ENCODE measurements around the gene CHTF18. TPM values are rescaled to one million over a fixed set of nuclear protein-coding genes. Genes with fewer than 3 reads are reported as not detected.

CHTF18 gene
- total and polyA plus RNA-seq, 9 of the 15 experiments (the other 6 are each of a cell fraction or from before 2014, with no cell fraction given), result 2.5 to 123 (median 17.0) TPM

GRCh38 chr16:787321-787966 is 976 bp upstream of the CHTF18 start (continued):
- TF ChIP-seq CTCF (IDR thresholded peaks at IDR 0.05 in 2 of 3, conservative IDR thresholded peaks at IDR 0.05 in 1 of 3; ENCODE audit: insufficient read depth in 2 of 3, low read depth in 1 of 3, low read length in 3 of 3), result 0 out of 6 replicates have a peak, but pooled peaks of 1 of the 3 experiments have one; percentile 0
- TF ChIP-seq, protein P1, sequence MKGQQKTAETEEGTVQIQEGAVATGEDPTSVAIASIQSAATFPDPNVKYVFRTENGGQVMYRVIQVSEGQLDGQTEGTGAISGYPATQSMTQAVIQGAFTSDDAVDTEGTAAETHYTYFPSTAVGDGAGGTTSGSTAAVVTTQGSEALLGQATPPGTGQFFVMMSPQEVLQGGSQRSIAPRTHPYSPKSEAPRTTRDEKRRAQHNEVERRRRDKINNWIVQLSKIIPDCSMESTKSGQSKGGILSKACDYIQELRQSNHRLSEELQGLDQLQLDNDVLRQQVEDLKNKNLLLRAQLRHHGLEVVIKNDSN (CRISPR knock-in tag; IDR thresholded peaks at IDR 0.05), result peak; percentile 2
- peak; percentile 36; the same call in 1 of the 2 replicates for TF ChIP-seq THAP12 (CRISPR knock-in tag; IDR thresholded peaks at IDR 0.05)
- TF ChIP-seq ZFX (CRISPR knock-in tag; IDR thresholded peaks at IDR 0.05), result peak; percentile 3; the same call in 1 of the 2 replicates
- TF ChIP-seq, protein P2, sequence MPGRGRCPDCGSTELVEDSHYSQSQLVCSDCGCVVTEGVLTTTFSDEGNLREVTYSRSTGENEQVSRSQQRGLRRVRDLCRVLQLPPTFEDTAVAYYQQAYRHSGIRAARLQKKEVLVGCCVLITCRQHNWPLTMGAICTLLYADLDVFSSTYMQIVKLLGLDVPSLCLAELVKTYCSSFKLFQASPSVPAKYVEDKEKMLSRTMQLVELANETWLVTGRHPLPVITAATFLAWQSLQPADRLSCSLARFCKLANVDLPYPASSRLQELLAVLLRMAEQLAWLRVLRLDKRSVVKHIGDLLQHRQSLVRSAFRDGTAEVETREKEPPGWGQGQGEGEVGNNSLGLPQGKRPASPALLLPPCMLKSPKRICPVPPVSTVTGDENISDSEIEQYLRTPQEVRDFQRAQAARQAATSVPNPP (IDR thresholded peaks at IDR 0.05; ENCODE audit: borderline replicate concordance, insufficient read depth, insufficient read length), result no peak
- TF ChIP-seq ZNF347 (CRISPR knock-in tag; IDR thresholded peaks at IDR 0.05; ENCODE audit: low read depth), result no peak
- TF ChIP-seq ZKSCAN1 (IDR thresholded peaks at IDR 0.05; ENCODE audit: low read depth, low read length), result peak; percentile 96
- TF ChIP-seq ARID4B (CRISPR knock-in tag; IDR thresholded peaks at IDR 0.05), result peak; percentile 45; the same call in 1 of the 2 replicates
- 0 out of 2 replicates have a peak, but pooled peaks have one; percentile 32 for TF ChIP-seq MYC (IDR thresholded peaks at IDR 0.05; ENCODE audit: low read depth, low read length)
- TF ChIP-seq MYC (CRISPR knock-in tag; IDR thresholded peaks at IDR 0.05; ENCODE audit: borderline replicate concordance, low read depth), result no peak
- TF ChIP-seq ZEB2 (IDR thresholded peaks at IDR 0.05), result no peak
- TF ChIP-seq TCF3 (CRISPR knock-in tag; IDR thresholded peaks at IDR 0.05), result no peak
- no peak for TF ChIP-seq ZFP30 (CRISPR knock-in tag; IDR thresholded peaks at IDR 0.05; ENCODE audit: borderline replicate concordance)
- TF ChIP-seq MNT (conservative IDR thresholded peaks at IDR 0.05), result peak; percentile 63 to 69
